HG02870 (cell line): ENCODE data around the gene PRAC1.
"Not testable (repeated sequence)": the region's sequence is repeated elsewhere in the genome, so short reads cannot be mapped to it uniquely, and the experiment has no call there.

Source experiments
- ATAC-seq: cut with Tn5 transposase; IDR thresholded peaks from one replicate; pipeline ENCODE4 v1.9.1; 2021; ENCODE audit warnings: mild to moderate bottlenecking, moderate library complexity; ENCODE audit not compliant: unreplicated experiment

Gene PRAC1

GRCh38 chr17:48727415-48728175 is 5.3 kb upstream of the PRAC1 start:
- ATAC-seq, result no peak

- ATAC-seq, result no peak
Measured at GRCh38 chr17:48726916-48727286, 4.6 kb upstream of the PRAC1 start.

- no peak for ATAC-seq
Measured at GRCh38 chr17:48726114-48726915, 4.0 kb upstream of the PRAC1 start.

- ATAC-seq, result no peak
Measured at GRCh38 chr17:48725288-48726064, 3.2 kb upstream of the PRAC1 start.

GRCh38 chr17:48725004-48725287 is 2.6 kb upstream of the PRAC1 start:
- ATAC-seq, result no peak

GRCh38 chr17:48724251-48725003 is 2.1 kb upstream of the PRAC1 start:
- no peak for ATAC-seq

- no peak for ATAC-seq
Measured at GRCh38 chr17:48723423-48724250, 1.3 kb upstream of the PRAC1 start.

GRCh38 chr17:48722915-48723422 is 651 bp upstream of the PRAC1 start, which contains the start of gene PRAC2:
TSS of gene PRAC2 (plus strand) at chr17:48723185. CDS start at chr17:48724411, 1,226 bp downstream.
- no peak for ATAC-seq

GRCh38 chr17:48721009-48721402 is 1.3 kb downstream of the PRAC1 start:
- ATAC-seq, result no peak

- no peak for ATAC-seq
Measured at GRCh38 chr17:48720266-48721008, 1.9 kb downstream of the PRAC1 start.

- no peak for ATAC-seq
Measured at GRCh38 chr17:48719642-48720265, 2.6 kb downstream of the PRAC1 start.

- ATAC-seq, result no peak
Measured at GRCh38 chr17:48718761-48719641, 3.3 kb downstream of the PRAC1 start.

- no peak for ATAC-seq
Measured at GRCh38 chr17:48718227-48718760, 4.0 kb downstream of the PRAC1 start.

- ATAC-seq, result no peak
Measured at GRCh38 chr17:48717367-48718226, 4.7 kb downstream of the PRAC1 start.

GRCh38 chr17:48716549-48716948 is 5.8 kb downstream of the PRAC1 start:
- not testable (repeated sequence) for ATAC-seq
